H1 (cell line): ENCODE results near the gene TLE3. TPM values are rescaled to one million over a fixed set of nuclear protein-coding genes. Genes with fewer than 3 reads are reported as not detected.

Experiments used
- CTCF ChIA-PET: fragments of 300-600 bp; sonication (Branson Sonifier 250); formaldehyde crosslinking; loops from one replicate; lab custom pipeline; 2021; ENCODE audit not compliant: partially characterized antibody; lab: Charles Lee
- POLR2A ChIA-PET: fragments of 300-600 bp; sonication (Branson Sonifier 250); formaldehyde crosslinking; loops from one replicate; lab custom pipeline; 2021; ENCODE audit warnings: inconsistent platforms; ENCODE audit not compliant: partially characterized antibody; lab: Charles Lee
- DNase-seq, 2 experiments: peaks; one replicate each; pipeline versions ENCODE4 v3.0.0 to v3.0.0-alpha.2; 2010 to 2022; ENCODE audit warnings: low spot score in 2 of 2, low read depth in 1 of 2, mixed read lengths in 1 of 2
- FAIRE-seq: peaks from 2 replicates; lab custom pipeline; 2011; peaks lifted over from hg19 to GRCh38; lab: Jason Lieb, UNC
- H2AFZ ChIP-seq: 2 replicates; pipeline ENCODE4 v1.8.1; 2012; ENCODE audit warnings: low read length, inconsistent platforms
- H2AK5ac ChIP-seq: 2 replicates; pipeline ENCODE4 v1.6.1; 2013; ENCODE audit warnings: low read depth, low read length
- H2BK120ac ChIP-seq: replicated peaks from 2 replicates; pipeline ENCODE3; 2013; ENCODE audit warnings: low read depth, low read length, inconsistent platforms
- H2BK12ac ChIP-seq: 2 replicates; pipeline ENCODE4 v1.6.1; 2013; ENCODE audit warnings: low read depth, low read length
- H2BK15ac ChIP-seq: 2 replicates; pipeline ENCODE4 v1.6.1; 2013; ENCODE audit warnings: low read length
- H2BK20ac ChIP-seq: 2 replicates; pipeline ENCODE4 v1.6.1; 2013; ENCODE audit warnings: low read length
- H2BK5ac ChIP-seq: 2 replicates; pipeline ENCODE4 v1.6.1; 2013; ENCODE audit warnings: low read depth, low read length
- H3K14ac ChIP-seq: 2 replicates; pipeline ENCODE4 v1.6.1; 2013; ENCODE audit warnings: inconsistent platforms; ENCODE audit not compliant: insufficient read length
- H3K18ac ChIP-seq: 2 replicates; pipeline ENCODE4 v1.6.1; 2013; ENCODE audit warnings: low read length; ENCODE audit errors: extremely low read depth
- H3K23ac ChIP-seq: 2 replicates; pipeline ENCODE4 v1.6.1; 2013; ENCODE audit warnings: inconsistent platforms; ENCODE audit not compliant: insufficient read length
- H3K23me2 ChIP-seq: 2 replicates; pipeline ENCODE4 v1.6.1; 2013; ENCODE audit warnings: low read depth, low read length
- H3K27ac ChIP-seq: 2 replicates; pipeline ENCODE4 v1.6.1; 2011; ENCODE audit warnings: low read depth, low read length, inconsistent platforms
- H3K27me3 ChIP-seq, 4 experiments: replicated peaks in 1 of 4; 1 replicate in 1 of 4; 2 replicates in 3 of 4; pipeline versions ENCODE4 v1.6.1 to v1.8.1; 2011 to 2013; ENCODE audit warnings: low read length in 3 of 4, mild to moderate bottlenecking in 3 of 4, inconsistent platforms in 2 of 4, mixed read lengths in 2 of 4, moderate library complexity in 1 of 4; ENCODE audit not compliant: control insufficient read depth in 3 of 4, insufficient read depth in 3 of 4; ENCODE audit errors: extremely low read depth in 1 of 4
- H3K36me3 ChIP-seq, 4 experiments: 2 replicates each; pipeline versions ENCODE4 v1.6.1 to v1.8.1; 2011 to 2013; ENCODE audit warnings: mild to moderate bottlenecking in 4 of 4, low read length in 3 of 4, moderate library complexity in 2 of 4, control low read depth in 1 of 4, inconsistent platforms in 1 of 4; ENCODE audit not compliant: insufficient read depth in 4 of 4, control insufficient read depth in 2 of 4
- H3K4ac ChIP-seq: replicated peaks from 2 replicates; pipeline ENCODE3; 2013; ENCODE audit warnings: low read length, low read depth, mixed read lengths, inconsistent platforms; ENCODE audit not compliant: insufficient read length
- H3K4me1 ChIP-seq, 4 experiments: replicated peaks in 1 of 4; 1 replicate in 1 of 4; 2 replicates in 3 of 4; pipeline versions ENCODE4 v1.6.1 to v1.8.1; 2011 to 2013; ENCODE audit warnings: low read length in 3 of 4, inconsistent platforms in 2 of 4, mixed read lengths in 1 of 4; ENCODE audit not compliant: insufficient read depth in 4 of 4, control insufficient read depth in 3 of 4
- H3K4me2 ChIP-seq, 2 experiments: 2 replicates each; pipeline versions ENCODE4 v1.6.1 to v1.8.1; 2011 to 2013; ENCODE audit warnings: low read depth in 2 of 2, low read length in 2 of 2, control low read depth in 1 of 2, inconsistent platforms in 1 of 2, mild to moderate bottlenecking in 1 of 2; ENCODE audit not compliant: insufficient read depth in 1 of 2
- H3K4me3 ChIP-seq, 4 experiments: fragments of 200-600, 300-600 bp in 1 of 4; sonication (generic), shearing (Covaris generic), sonication (Bioruptor Twin) in 1 of 4; 2 replicates each; pipeline versions ENCODE4 v1.5.1 to v1.8.1; 2011 to 2016; ENCODE audit warnings: low read length in 4 of 4, low read depth in 3 of 4, control low read depth in 2 of 4, inconsistent platforms in 2 of 4, mild to moderate bottlenecking in 2 of 4, mixed read lengths in 1 of 4, moderate library complexity in 1 of 4; ENCODE audit not compliant: insufficient read depth in 2 of 4; ENCODE audit errors: extremely low read depth in 1 of 4
- H3K56ac ChIP-seq: replicated peaks from 2 replicates; pipeline ENCODE3; 2013; ENCODE audit warnings: low read depth, mild to moderate bottlenecking, mixed read lengths, low read length, inconsistent platforms; ENCODE audit not compliant: insufficient read length
- H3K79me1 ChIP-seq: 2 replicates; pipeline ENCODE4 v1.6.1; 2013; ENCODE audit warnings: low read depth, low read length, control low read depth
- H3K79me2 ChIP-seq, 2 experiments: 2 replicates each; pipeline versions ENCODE4 v1.6.1 to v1.8.1; 2012 to 2013; ENCODE audit warnings: low read length in 2 of 2, mild to moderate bottlenecking in 2 of 2, inconsistent platforms in 1 of 2; ENCODE audit not compliant: insufficient read depth in 2 of 2, control insufficient read depth in 1 of 2
- H3K9ac ChIP-seq, 4 experiments: replicated peaks in 1 of 4; 1 replicate in 1 of 4; 2 replicates in 3 of 4; pipeline versions ENCODE4 v1.6.1 to v1.8.1; 2011 to 2013; ENCODE audit warnings: low read depth in 3 of 4, low read length in 3 of 4, control low read depth in 2 of 4, mild to moderate bottlenecking in 2 of 4, moderate library complexity in 2 of 4, inconsistent platforms in 1 of 4; ENCODE audit errors: extremely low read depth in 1 of 4
- H3K9me3 ChIP-seq, 2 experiments: 2 replicates each; pipeline versions ENCODE4 v1.6.1 to v1.8.1; 2012 to 2013; ENCODE audit warnings: mild to moderate bottlenecking in 2 of 2, moderate library complexity in 2 of 2, control low read depth in 1 of 2, inconsistent platforms in 1 of 2, low read depth in 1 of 2, low read length in 1 of 2, mixed read lengths in 1 of 2; ENCODE audit not compliant: insufficient read depth in 2 of 2
- H4K20me1 ChIP-seq, 2 experiments: replicated peaks in 1 of 2; 2 replicates each; pipeline versions ENCODE3 to v1.8.1; 2011 to 2013; ENCODE audit warnings: inconsistent platforms in 2 of 2, low read length in 2 of 2, mild to moderate bottlenecking in 1 of 2; ENCODE audit not compliant: insufficient read depth in 2 of 2, control insufficient read depth in 1 of 2
- H4K5ac ChIP-seq: 2 replicates; pipeline ENCODE4 v1.6.1; 2013; ENCODE audit warnings: low read length, low read depth, mixed read lengths, inconsistent platforms; ENCODE audit not compliant: insufficient read length
- H4K8ac ChIP-seq: 2 replicates; pipeline ENCODE4 v1.8.0; 2013; ENCODE audit warnings: mild to moderate bottlenecking, moderate library complexity, low read length, inconsistent platforms; ENCODE audit not compliant: insufficient read depth; ENCODE audit errors: extremely low read depth
- H4K91ac ChIP-seq: replicated peaks from 2 replicates; pipeline ENCODE3; 2013; ENCODE audit warnings: low read length, mixed read lengths, inconsistent platforms; ENCODE audit not compliant: insufficient read length
- BCL11A ChIP-seq, 2 experiments: IDR thresholded peaks; one replicate each; pipeline ENCODE4 v1.6.1; 2011; ENCODE audit warnings: low read depth in 2 of 2, low read length in 2 of 2, mild to moderate bottlenecking in 2 of 2
- CBX5 ChIP-seq: fragments of 300-800, 300-1000 bp; sonication (generic); IDR thresholded peaks from 2 replicates; pipeline ENCODE4 v1.7.1; 2016; ENCODE audit warnings: antibody characterized with exemption, low read length, low read depth
- CHD2 ChIP-seq: IDR thresholded peaks from 2 replicates; pipeline ENCODE4 v1.6.1; 2012; ENCODE audit warnings: low read length, improper control_type of control experiment
- EGR1 ChIP-seq: IDR thresholded peaks from 2 replicates; pipeline ENCODE4 v1.6.1; 2011; ENCODE audit warnings: low read depth, low read length, borderline replicate concordance
- HDAC6 ChIP-seq: IDR thresholded peaks from one replicate; pipeline ENCODE4 v1.7.1; 2012; ENCODE audit warnings: low read depth, mild to moderate bottlenecking, inconsistent platforms, low read length, moderate library complexity
- MAX ChIP-seq: IDR thresholded peaks from 2 replicates; pipeline ENCODE4 v1.6.1; 2012; ENCODE audit warnings: inconsistent platforms
- SIRT6 ChIP-seq: IDR thresholded peaks from one replicate; pipeline ENCODE4 v1.7.1; 2012; ENCODE audit warnings: low read length, inconsistent platforms
- SIX5 ChIP-seq: IDR thresholded peaks from 2 replicates; pipeline ENCODE4 v1.6.1; 2011; ENCODE audit warnings: mild to moderate bottlenecking, low read depth, low read length
- SP1 ChIP-seq: IDR thresholded peaks from 2 replicates; pipeline ENCODE4 v1.6.1; 2011; ENCODE audit warnings: low read depth, low read length
- TBP ChIP-seq: IDR thresholded peaks from 2 replicates; pipeline ENCODE4 v1.6.1; 2011; ENCODE audit warnings: low read depth, low read length, improper control_type of control experiment
- TCF12 ChIP-seq: IDR thresholded peaks from 2 replicates; pipeline ENCODE4 v1.6.1; 2011; ENCODE audit warnings: low read depth, mild to moderate bottlenecking, low read length
- USF2 ChIP-seq: IDR thresholded peaks from 2 replicates; pipeline ENCODE4 v1.6.1; 2011; ENCODE audit warnings: low read length, improper control_type of control experiment
- WGBS, 2 experiments: shearing (Covaris generic) in 1 of 2; methylation state at CpG; one replicate each; pipeline versions ENCODE4 v1.1.6 to v1.1.7; 2013 to 2015; ENCODE audit warnings: low lambda C conversion rate in 2 of 2, mixed read lengths in 2 of 2, inconsistent platforms in 1 of 2, low coverage in 1 of 2, missing lambda C conversion rate in 1 of 2; ENCODE audit not compliant: insufficient replicate concordance in 2 of 2, insufficient coverage in 1 of 2, insufficient read length in 1 of 2; ENCODE audit errors: extremely low coverage in 1 of 2, missing lambda C conversion rate in 1 of 2; 5-methylcytosine and 5-hydroxymethylcytosine counted together
- polyA plus RNA-seq, 7 experiments: library from polyadenylated mRNA; depleted of rRNA in 3 of 7; stranded (reverse) in 5 of 7; unstranded in 2 of 7; fragments of >200 nt in 5 of 7; fragments of 200-250 nt in 2 of 7; gene quantifications; 1 replicate in 5 of 7; 2 replicates in 1 of 7; 4 replicates in 1 of 7; pipeline versions ENCODE4 v1.2.1 to v1.2.3, GENCODE V29; 2011 to 2013; ENCODE audit warnings: missing spikeins in 2 of 7, mixed read lengths in 2 of 7
- total RNA-seq: library from RNA; stranded (reverse); fragmentation: NEBNext Ultra II Directional; extraction: Animal tissue kit (Norgen Biotek cat#: 25700); gene quantifications from 2 replicates; pipeline ENCODE4 v1.2.1, GENCODE V29; 2021

The TLE3 gene
- total and polyA plus RNA-seq, 2 of the 8 experiments (the other 6 are each of a cell fraction or from before 2014, with no cell fraction given) = 25.1 to 61.2 TPM

- Histone ChIP-seq H3K27me3 (no peaks in the 10 kb centered on the region), H4K5ac (no peak overlapping the region), H3K23ac (no peak overlapping the region), H3K4me3 (no peak overlapping the region), H3K79me1 (peaks cover 8% of the 10 kb centered on the region), H3K27ac (no peak overlapping the region), H3K9ac (no peak overlapping the region), H3K4me1 (peaks cover 0 to 4% (median under 1%) of the 10 kb centered on the region in 4 experiments; a peak in 3 of 7 replicates), H4K20me1 (peaks cover 9 to 23% of the 10 kb centered on the region in 2 experiments), H3K23me2 (no peaks in the 10 kb centered on the region), H2AK5ac (no peak overlapping the region), H3K4ac (no peak overlapping the region), H3K79me2 (0 out of 4 replicates have a peak, but pooled peaks cover 0 to 6% of the 10 kb centered on the region in 2 experiments), H3K56ac (no peak overlapping the region), H4K8ac (no peak overlapping the region), H2AFZ (no peak overlapping the region), H3K9me3 (no peaks in the 10 kb centered on the region), H3K18ac (no peak overlapping the region), H2BK20ac (no peak overlapping the region), H2BK12ac (no peak overlapping the region), H3K4me2 (no peak overlapping the region), H2BK120ac (no peak overlapping the region), H2BK5ac (no peak overlapping the region), H4K91ac (no peak overlapping the region), H3K14ac (no peak overlapping the region), H2BK15ac (no peak overlapping the region), H3K36me3 (peaks cover 15 to 86% (median 40%) of the 10 kb centered on the region in 4 experiments)
- TF ChIP-seq SP1 (no peak), SIX5 (no peak), CBX5 (no peak), USF2 (no peak), SIRT6 (no peak), TBP (no peak), MAX (no peak), BCL11A (IDR thresholded peaks at IDR 0.05; ENCODE audit: low read depth in 2 of 2, low read length in 2 of 2) (no peak), EGR1 (no peak), TCF12 (no peak), HDAC6 (no peak), CHD2 (no peak)
- 92% methylated on average over 7 of the region's 7 CpGs; no CpG with 5 or more reads in 1 of the 2 experiments for WGBS, 2 experiments
- no peak for DNase-seq
- CTCF ChIA-PET = interaction anchor here (1.0 to 1.7 kb wide), 6 partner anchors 8 to 586 kb away, joined by 3 to 4 read pairs (median 4); no protein-coding TSS in a partner anchor
- POLR2A ChIA-PET = interaction anchor here (1.1 to 2.0 kb wide), 3 partner anchors 29 to 32 kb away, joined by 3 to 6 read pairs (median 4); no protein-coding TSS in a partner anchor
- FAIRE-seq = no peak
Observed at GRCh38 chr15:70063980-70064379, 33.7 kb downstream of the TLE3 start.
